ENCODE measurements around the gene DYRK2. TPM values are rescaled to one million over a fixed set of nuclear protein-coding genes. Genes with fewer than 3 reads are reported as not detected.
"Not testable (repeated sequence)": the region's sequence is repeated elsewhere in the genome, so short reads cannot be mapped to it uniquely, and the experiment has no call there.

The DYRK2 gene
- total and polyA plus RNA-seq, 5 experiments from 2014 or later, result 47.7 to 206 (median 94.7) TPM

- no peak for DNase-seq
- POLR2A ChIA-PET, result interaction anchor here (0.7 to 1.0 kb wide), 4 partner anchors 9 to 82 kb away, joined by 3 to 5 read pairs (median 3); partner anchors contain the start of gene DYRK2
- H3K36me3 Mint-ChIP-seq, result peaks cover 34 to 46% (median 45%) of the 10 kb centered on the region in 3 donors
- ATAC-seq, result no peak
- H3K27me3 Mint-ChIP-seq, result no peaks in the 10 kb centered on the region
- H3K9me3 Mint-ChIP-seq, result peaks cover 5 to 31% (median 19%) of the 10 kb centered on the region in 9 donors
- peak overlapping the region in 3 of 10 donors; percentile 1 to 69 (median 12) for H3K27ac Mint-ChIP-seq
- no peak overlapping the region for H3K4me3 Mint-ChIP-seq
- peaks cover 25 to 42% (median 37%) of the 10 kb centered on the region in 4 donors for H3K4me1 Mint-ChIP-seq
Measured at GRCh38 chr12:67671892-67672291, 23.3 kb downstream of the DYRK2 start.

- H3K27me3 Mint-ChIP-seq, POLR2A ChIA-PET, ATAC-seq, DNase-seq: not testable (repeated sequence)
- peaks cover 34 to 45% (median 39%) of the 10 kb centered on the region in 3 donors for H3K36me3 Mint-ChIP-seq
- H3K27ac Mint-ChIP-seq, result peak overlapping the region in 5 of 10 donors; percentile 1 to 69 (median 26)
- peaks cover 5 to 31% (median 19%) of the 10 kb centered on the region in 9 donors for H3K9me3 Mint-ChIP-seq
- peak overlapping the region in 1 of 10 donors; percentile 15 for H3K4me3 Mint-ChIP-seq
- peaks cover 19 to 42% (median 34%) of the 10 kb centered on the region in 4 donors for H3K4me1 Mint-ChIP-seq
Measured at GRCh38 chr12:67672507-67672906, 24.0 kb downstream of the DYRK2 start.

- H3K27me3 Mint-ChIP-seq, ATAC-seq, DNase-seq, H3K4me3 Mint-ChIP-seq, POLR2A ChIA-PET: not testable (repeated sequence)
- Mint-ChIP-seq H3K9me3 (peaks cover 5 to 31% (median 19%) of the 10 kb centered on the region in 9 donors), H3K4me1 (peaks cover 18 to 47% (median 33%) of the 10 kb centered on the region in 4 donors), H3K36me3 (peaks cover 33 to 43% (median 34%) of the 10 kb centered on the region in 3 donors), H3K27ac (peak overlapping the region in 1 of 10 donors; percentile 56)
Measured at GRCh38 chr12:67673509-67673908, 25.0 kb downstream of the DYRK2 start.

GRCh38 chr12:67674417-67674816 is 25.9 kb downstream of the DYRK2 start:
- peaks cover 5 to 31% (median 19%) of the 10 kb centered on the region in 9 donors for H3K9me3 Mint-ChIP-seq
- H3K27me3 Mint-ChIP-seq, result no peaks in the 10 kb centered on the region
- no peak overlapping the region for H3K4me3 Mint-ChIP-seq
- H3K36me3 Mint-ChIP-seq, result peaks cover 37 to 44% (median 39%) of the 10 kb centered on the region in 3 donors
- peaks cover 17 to 47% (median 33%) of the 10 kb centered on the region in 4 donors for H3K4me1 Mint-ChIP-seq
- ATAC-seq (no peak), DNase-seq (no peak)
- POLR2A ChIA-PET, result no interaction called here
- peak overlapping the region in 1 of 10 donors; percentile 45 for H3K27ac Mint-ChIP-seq

- ATAC-seq (no peak), DNase-seq (no peak)
- peaks cover 13 to 36% (median 24%) of the 10 kb centered on the region in 4 donors for H3K4me1 Mint-ChIP-seq
- peak overlapping the region in 1 of 10 donors; percentile 35 for H3K27ac Mint-ChIP-seq
- POLR2A ChIA-PET, result no interaction called here
- H3K4me3 Mint-ChIP-seq, result no peak overlapping the region
- peaks cover 5 to 31% (median 17%) of the 10 kb centered on the region in 9 donors for H3K9me3 Mint-ChIP-seq
- H3K36me3 Mint-ChIP-seq, result peaks cover 46 to 48% (median 46%) of the 10 kb centered on the region in 3 donors
- H3K27me3 Mint-ChIP-seq, result no peaks in the 10 kb centered on the region
Measured at GRCh38 chr12:67676624-67677023, 28.1 kb downstream of the DYRK2 start.

- DNase-seq (no peak), ATAC-seq (no peak)
- Mint-ChIP-seq H3K9me3 (peaks cover 5 to 28% (median 17%) of the 10 kb centered on the region in 9 donors), H3K4me1 (peaks cover 13 to 36% (median 23%) of the 10 kb centered on the region in 4 donors), H3K36me3 (peaks cover 43 to 50% (median 49%) of the 10 kb centered on the region in 3 donors), H3K27me3 (no peaks in the 10 kb centered on the region), H3K27ac (peak overlapping the region in 4 of 10 donors; percentile 22 to 66 (median 47)), H3K4me3 (no peak overlapping the region)
- POLR2A ChIA-PET, result no interaction called here
Measured at GRCh38 chr12:67677166-67677565, 28.6 kb downstream of the DYRK2 start.

- POLR2A ChIA-PET, result no interaction called here
- Mint-ChIP-seq H3K4me1 (peaks cover 11 to 24% (median 19%) of the 10 kb centered on the region in 4 donors), H3K27me3 (no peaks in the 10 kb centered on the region), H3K4me3 (no peak overlapping the region), H3K27ac (peak overlapping the region in 1 of 10 donors; percentile 26), H3K36me3 (peaks cover 17 to 37% (median 30%) of the 10 kb centered on the region in 3 donors), H3K9me3 (peaks cover 0 to 11% (median 0%) of the 10 kb centered on the region in 9 donors)
- DNase-seq (no peak), ATAC-seq (no peak)
Measured at GRCh38 chr12:67681105-67681778, 32.7 kb downstream of the DYRK2 start.

GRCh38 chr12:67681941-67682620 is 33.5 kb downstream of the DYRK2 start:
- Mint-ChIP-seq H3K27ac (peak overlapping the region in 3 of 10 donors; percentile 8 to 26 (median 17)), H3K4me1 (peaks cover 11 to 20% (median 17%) of the 10 kb centered on the region in 4 donors), H3K27me3 (no peaks in the 10 kb centered on the region), H3K4me3 (no peak overlapping the region), H3K36me3 (peaks cover 17 to 37% (median 31%) of the 10 kb centered on the region in 3 donors), H3K9me3 (peaks cover 0 to 10% (median 0%) of the 10 kb centered on the region in 9 donors)
- no peak for DNase-seq
- POLR2A ChIA-PET, result no interaction called here
- ATAC-seq, result no peak

GRCh38 chr12:67689385-67689784 is 40.8 kb downstream of the DYRK2 start:
- Mint-ChIP-seq H3K4me1 (peaks cover 7 to 14% (median 12%) of the 10 kb centered on the region in 4 donors), H3K27me3 (no peaks in the 10 kb centered on the region), H3K27ac (no peak overlapping the region), H3K9me3 (peaks cover 0 to 4% (median 0%) of the 10 kb centered on the region in 9 donors), H3K4me3 (no peak overlapping the region), H3K36me3 (peaks cover 4 to 20% (median 12%) of the 10 kb centered on the region in 3 donors)
- POLR2A ChIA-PET, result interaction anchor here (0.6 kb wide), 1 partner anchor 35 kb away, joined by 3 read pairs; no protein-coding TSS in a partner anchor
- DNase-seq (no peak), ATAC-seq (no peak)

- Mint-ChIP-seq H3K9me3 (peaks cover 0 to 4% (median 0%) of the 10 kb centered on the region in 9 donors), H3K27ac (no peak overlapping the region), H3K27me3 (no peaks in the 10 kb centered on the region), H3K4me1 (peaks cover 12 to 25% (median 17%) of the 10 kb centered on the region in 4 donors), H3K4me3 (no peak overlapping the region), H3K36me3 (peaks cover 4 to 16% (median 7%) of the 10 kb centered on the region in 3 donors)
- POLR2A ChIA-PET, result interaction anchor here (0.7 kb wide), 1 partner anchor 868 kb away, joined by 3 read pairs; no protein-coding TSS in a partner anchor
- ATAC-seq (no peak), DNase-seq (no peak)
Measured at GRCh38 chr12:67690656-67691055, 42.1 kb downstream of the DYRK2 start.

- no peak overlapping the region for H3K4me3 Mint-ChIP-seq
- H3K36me3 Mint-ChIP-seq, result peaks cover 4 to 16% (median 7%) of the 10 kb centered on the region in 3 donors
- DNase-seq (no peak), ATAC-seq (no peak)
- peaks cover 12 to 30% (median 17%) of the 10 kb centered on the region in 4 donors for H3K4me1 Mint-ChIP-seq
- H3K9me3 Mint-ChIP-seq, result peaks cover 0 to 4% (median 0%) of the 10 kb centered on the region in 9 donors
- peak overlapping the region in 1 of 10 donors; percentile 8 for H3K27ac Mint-ChIP-seq
- H3K27me3 Mint-ChIP-seq, result no peaks in the 10 kb centered on the region
- POLR2A ChIA-PET, result no interaction called here
Measured at GRCh38 chr12:67691220-67691619, 42.7 kb downstream of the DYRK2 start.

GRCh38 chr12:67692135-67692534 is 43.6 kb downstream of the DYRK2 start:
- peaks cover 0 to 4% (median 0%) of the 10 kb centered on the region in 9 donors for H3K9me3 Mint-ChIP-seq
- POLR2A ChIA-PET, result no interaction called here
- H3K27me3 Mint-ChIP-seq, result no peaks in the 10 kb centered on the region
- ATAC-seq (peak in 1 of 2 donors; percentile 57), DNase-seq (peak in 1 of 10 donors; percentile 23)
- H3K4me3 Mint-ChIP-seq, result peak overlapping the region in 1 of 10 donors; percentile 24
- peak overlapping the region in 4 of 10 donors; percentile 8 to 32 (median 16) for H3K27ac Mint-ChIP-seq
- H3K4me1 Mint-ChIP-seq, result peaks cover 15 to 35% (median 25%) of the 10 kb centered on the region in 4 donors
- H3K36me3 Mint-ChIP-seq, result peaks cover 4 to 14% (median 7%) of the 10 kb centered on the region in 3 donors

All from naive thymus-derived CD8-positive, alpha-beta T cell (primary cell).